ENCODE results near the gene CADPS.

CADPS gene

GRCh38 chr3:62686503-62687294 lies 188.5 kb downstream of the CADPS start:
- no peak for DNase-seq (ENCODE audit: low read depth)

DNA sequence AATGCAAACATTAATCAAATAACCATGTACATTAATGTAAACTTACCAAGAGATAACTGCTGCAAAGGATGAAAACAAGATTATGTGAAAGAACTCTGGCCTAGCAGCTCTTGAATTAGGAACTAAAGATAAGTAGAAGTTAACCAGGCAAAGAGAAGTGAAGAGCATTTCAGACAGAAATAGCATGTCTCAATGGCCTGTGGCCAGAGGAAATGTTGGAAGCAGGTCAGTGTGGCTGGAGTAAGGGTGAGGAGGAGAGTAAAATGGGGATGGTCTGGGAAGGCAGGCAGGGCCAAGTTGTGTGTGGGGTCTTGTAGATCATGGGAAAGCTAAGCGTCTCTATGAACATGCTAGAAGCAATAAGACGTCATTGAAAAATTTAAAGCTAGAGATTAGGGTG lies 192.4 kb downstream of the CADPS start:
- no peak for DNase-seq (ENCODE audit: low read depth)

GRCh38 chr3:62679988-62680387 lies 195.2 kb downstream of the CADPS start:
- no peak for DNase-seq (ENCODE audit: low read depth)

DNA sequence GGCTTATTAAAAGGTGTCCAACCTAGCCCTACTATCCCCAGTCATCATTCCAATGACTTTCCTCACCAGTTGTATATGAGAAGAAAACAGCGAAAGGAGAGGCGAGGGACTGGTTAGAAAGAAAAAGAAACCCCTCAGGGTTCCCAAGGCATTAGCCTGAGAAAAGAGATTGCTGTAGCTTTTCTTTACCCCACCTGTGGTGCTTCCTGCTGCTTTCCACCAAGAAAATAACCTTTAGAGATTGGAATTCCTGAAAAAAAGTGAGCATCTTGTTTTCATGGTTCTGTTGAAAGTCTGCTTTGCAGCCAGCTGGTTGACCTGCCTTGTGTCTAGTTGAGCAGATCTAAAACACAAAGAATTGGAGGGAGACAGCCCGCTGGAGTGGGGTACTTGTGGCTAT lies 196.4 kb downstream of the CADPS start:
- no peak for DNase-seq (ENCODE audit: low read depth)

DNA sequence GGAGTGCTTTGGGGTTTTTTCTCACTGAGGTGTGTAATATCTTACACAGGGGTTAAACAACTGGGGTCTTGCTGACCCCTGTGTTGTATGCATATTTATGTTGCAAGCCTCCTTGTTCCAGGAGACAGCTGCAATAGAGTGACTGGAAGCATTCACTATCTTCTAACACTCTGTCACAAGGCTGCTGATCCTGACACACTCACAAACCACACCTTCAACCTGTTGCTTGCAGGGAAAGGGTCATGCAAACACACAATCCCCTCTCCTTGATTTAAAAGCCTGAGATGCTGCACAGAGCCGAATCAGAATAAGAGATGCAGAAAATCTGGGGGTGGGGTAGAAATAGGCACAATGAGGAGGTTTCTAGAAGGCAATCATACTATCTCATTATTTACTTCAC lies 197.3 kb downstream of the CADPS start:
- DNase-seq (ENCODE audit: low read depth) = no peak

DNA sequence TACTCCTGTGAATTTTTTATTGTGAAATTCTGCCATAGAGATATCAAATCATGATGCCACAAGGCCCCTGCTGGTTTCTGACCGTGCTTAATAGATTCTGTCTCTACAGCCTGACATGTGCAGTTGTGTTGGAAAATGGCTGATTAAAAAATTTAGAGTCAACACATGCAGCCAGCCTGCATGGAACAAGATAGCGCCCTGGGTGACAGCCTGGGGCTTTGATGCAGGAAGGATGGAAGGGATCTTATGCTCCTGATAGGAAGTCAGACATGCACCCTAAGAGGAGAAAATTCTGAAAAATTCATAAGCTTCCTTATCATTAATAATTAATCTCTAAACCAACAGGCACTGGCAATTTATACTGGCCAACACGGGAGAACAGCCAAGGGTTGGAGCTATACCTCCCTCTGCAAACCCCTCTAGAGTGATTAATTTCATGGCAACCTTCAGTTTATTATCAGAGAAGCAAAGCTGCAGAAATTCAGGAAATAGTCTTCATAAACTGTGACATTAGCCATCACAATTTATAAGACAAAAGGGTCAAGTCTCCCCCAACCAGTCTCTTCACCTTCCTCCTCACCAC lies 198.4 kb downstream of the CADPS start:
- no peak for DNase-seq (ENCODE audit: low read depth)

GRCh38 chr3:62675492-62675891 lies 199.7 kb downstream of the CADPS start:
- no peak for DNase-seq (ENCODE audit: low read depth)

- DNase-seq (ENCODE audit: low read depth) = no peak
Observed at GRCh38 chr3:62672988-62673313, 202.3 kb downstream of the CADPS start.

- DNase-seq (ENCODE audit: low read depth) = no peak
Observed at GRCh38 chr3:62672270-62672987, 202.8 kb downstream of the CADPS start.

DNA sequence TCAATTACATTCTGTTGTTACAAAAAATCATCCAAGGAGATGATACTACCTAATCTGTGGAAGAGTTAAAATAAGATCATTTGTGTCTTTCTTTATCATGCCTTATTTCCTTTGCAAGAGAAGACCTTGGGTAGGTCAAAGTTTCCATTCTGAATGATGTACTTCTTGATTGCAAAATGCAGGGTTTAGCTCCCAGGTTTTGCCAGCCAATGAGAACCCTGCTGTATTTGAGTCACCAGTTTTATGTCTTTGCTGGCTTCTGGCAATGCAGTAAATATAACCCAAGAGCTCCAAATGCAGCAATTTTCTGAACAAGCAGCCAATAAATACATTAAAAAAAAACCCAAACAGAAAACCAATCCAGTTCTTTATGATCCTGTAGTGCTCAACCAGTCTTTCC lies 204.9 kb downstream of the CADPS start:
- DNase-seq (ENCODE audit: low read depth) = no peak

DNA sequence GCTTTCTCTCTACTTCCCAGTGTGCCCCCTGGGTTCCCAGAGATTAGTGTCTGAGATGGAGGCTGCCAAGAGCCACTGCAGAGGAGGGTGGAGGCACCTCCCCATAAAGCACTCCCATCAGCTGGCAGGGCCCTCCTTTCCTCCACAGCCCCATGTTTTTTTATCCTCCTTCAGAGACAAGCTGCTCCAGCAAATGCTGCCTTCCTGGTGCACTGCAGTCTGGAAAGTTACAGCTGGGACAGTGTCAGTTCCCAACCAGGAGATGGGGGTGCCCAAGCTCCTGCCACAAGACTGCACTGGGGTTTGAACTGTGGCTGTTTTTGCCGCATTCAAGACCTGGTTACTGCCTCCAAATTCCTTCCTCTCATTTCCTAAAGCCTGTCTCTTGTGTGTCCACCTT lies 206.1 kb downstream of the CADPS start:
- no peak for DNase-seq (ENCODE audit: low read depth)

- no peak for DNase-seq (ENCODE audit: low read depth)
Observed at GRCh38 chr3:62667714-62668113, 207.5 kb downstream of the CADPS start.

- DNase-seq (ENCODE audit: low read depth) = no peak
Observed at GRCh38 chr3:62665627-62666437, 209.4 kb downstream of the CADPS start.

- DNase-seq (ENCODE audit: low read depth) = no peak
Observed at GRCh38 chr3:62662677-62663076, 212.5 kb downstream of the CADPS start.

GRCh38 chr3:62659660-62660059 lies 215.6 kb downstream of the CADPS start:
- no peak for DNase-seq (ENCODE audit: low read depth)

DNA sequence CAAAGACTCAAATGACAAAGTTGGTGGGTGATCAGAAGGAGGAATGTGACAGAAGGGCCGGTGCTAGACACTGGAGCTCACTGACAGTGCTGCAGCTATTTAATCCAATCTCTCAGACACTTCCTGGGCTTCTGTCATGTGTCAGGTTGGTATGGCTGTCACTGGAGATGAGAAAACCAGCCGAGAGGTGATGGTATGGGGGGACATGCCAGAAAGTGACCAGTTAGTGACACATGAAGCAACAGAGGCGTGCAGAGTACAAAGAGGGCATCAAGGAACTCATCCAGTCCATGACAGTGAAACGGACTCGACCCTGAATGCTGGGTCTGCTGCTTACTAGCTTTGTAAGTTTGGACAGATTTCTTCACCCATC lies 219.5 kb downstream of the CADPS start:
- DNase-seq (ENCODE audit: low read depth) = no peak

DNA sequence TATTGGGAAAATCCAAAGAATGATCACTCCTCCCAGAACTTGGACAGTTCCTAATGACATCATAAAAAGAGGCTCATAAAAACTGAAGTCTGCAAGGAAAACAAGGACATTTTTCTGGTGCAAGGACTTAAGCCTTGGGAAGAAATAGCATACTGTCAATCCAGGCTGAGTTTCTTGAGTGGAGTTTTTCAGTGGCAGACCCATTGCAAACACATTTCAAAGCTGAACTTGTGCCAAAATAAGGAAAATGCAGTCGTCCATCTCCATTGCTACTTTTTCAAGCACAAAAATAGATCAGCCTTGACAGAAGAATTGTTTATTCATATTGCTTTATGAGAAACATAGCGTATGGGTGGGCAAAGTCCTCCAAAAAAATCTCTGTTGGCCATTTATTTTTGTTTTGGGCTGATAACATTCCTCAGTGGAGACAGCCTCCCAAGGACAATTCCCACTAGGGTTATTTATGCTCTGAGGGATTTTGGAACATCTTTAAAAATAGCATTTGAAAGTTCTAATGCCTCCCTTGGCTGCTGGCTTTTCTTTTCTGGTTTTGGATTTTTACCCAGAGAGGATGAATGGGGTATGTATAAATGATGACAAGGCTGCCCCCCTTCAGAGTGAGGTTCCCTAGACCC lies 220.0 kb downstream of the CADPS start:
- DNase-seq (ENCODE audit: low read depth) = no peak

DNA sequence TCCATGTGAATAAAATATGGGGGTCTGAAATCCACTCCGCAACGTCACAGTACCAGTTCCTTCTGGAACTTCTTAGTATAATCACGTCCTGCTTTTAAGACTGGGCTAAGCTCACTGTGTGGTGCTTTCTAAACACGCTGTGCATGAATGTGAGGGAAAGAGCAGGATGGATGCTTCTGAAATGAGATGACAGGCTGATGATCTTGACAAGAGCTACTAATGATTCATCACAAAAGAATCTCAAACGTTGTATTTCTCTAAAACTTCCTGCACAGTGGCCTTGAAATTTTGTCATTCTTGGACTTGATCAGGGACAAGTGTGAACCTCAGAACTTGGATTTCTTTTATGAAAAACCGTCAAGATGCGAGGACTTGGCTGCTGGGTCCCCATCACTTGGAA lies 221.4 kb downstream of the CADPS start:
- no peak for DNase-seq (ENCODE audit: low read depth)

GRCh38 chr3:62647711-62648110 lies 227.5 kb downstream of the CADPS start:
- no peak for DNase-seq (ENCODE audit: low read depth)

DNA sequence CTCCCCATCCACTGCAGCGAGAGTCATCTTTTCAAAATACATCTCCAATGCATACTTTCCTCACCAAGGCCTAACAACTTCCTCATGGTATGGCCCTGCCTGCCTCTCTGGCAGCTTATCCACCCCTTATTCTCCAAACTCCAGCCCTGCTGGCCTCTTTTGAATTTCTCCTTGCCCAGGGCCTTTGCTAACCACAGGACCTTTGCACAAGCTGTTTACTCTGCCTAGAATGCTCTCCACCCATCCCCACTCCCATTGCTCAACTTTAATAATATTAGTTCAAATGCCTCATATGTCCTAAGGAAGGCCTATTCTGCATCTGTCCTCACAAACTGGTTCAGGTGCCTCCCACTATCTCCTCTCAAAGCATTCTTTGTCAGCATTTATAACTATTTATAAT lies 230.7 kb downstream of the CADPS start:
- no peak for DNase-seq (ENCODE audit: low read depth)

DNA sequence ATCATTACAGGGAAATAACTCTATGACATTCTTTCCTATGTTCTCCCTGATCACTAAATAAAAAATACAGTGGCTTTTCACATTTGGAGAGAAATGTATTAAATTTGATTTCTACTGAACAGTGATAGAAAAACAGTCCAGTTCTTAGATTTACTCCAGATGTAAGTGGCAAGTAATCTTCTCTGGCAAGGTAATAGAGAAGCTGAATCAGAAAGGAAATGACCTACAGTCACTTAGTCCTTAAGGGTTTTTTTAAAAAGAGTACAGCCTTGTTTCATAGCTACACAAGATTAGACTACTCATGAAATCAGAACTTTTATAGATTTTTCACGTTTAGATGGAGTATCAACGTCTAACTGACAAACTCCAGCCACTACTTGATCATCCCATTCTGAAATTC lies 236.9 kb downstream of the CADPS start:
- DNase-seq (ENCODE audit: low read depth) = no peak

- no peak for DNase-seq (ENCODE audit: low read depth)
Observed at GRCh38 chr3:62636235-62636826, 238.9 kb downstream of the CADPS start.
